Right lung (tissue), 5 donors: ENCODE measurements around the gene CYB5R3. TPM values are rescaled to one million over a fixed set of nuclear protein-coding genes. Genes with fewer than 3 reads are reported as not detected.
"Not testable (repeated sequence)": the region's sequence is repeated elsewhere in the genome, so short reads cannot be mapped to it uniquely, and the experiment has no call there.

Experiments
- DNase-seq, 2 donors: peaks; one replicate each; pipeline ENCODE4 v3.0.0-alpha.2; 2013
- polyA plus RNA-seq, 5 donors: library from polyadenylated mRNA; unstranded; fragments of 120-200 nt; gene quantifications; one replicate each; pipeline versions ENCODE4 v1.2.1 to v1.2.3, GENCODE V29; 2013; ENCODE audit warnings: inconsistent platforms in 1 of 5, low replicate concordance in 1 of 5; ENCODE audit not compliant: insufficient read length in 5 of 5, insufficient read depth in 1 of 5

CYB5R3 gene
- polyA plus RNA-seq, 5 donors = 120 to 176 (median 128) TPM

- no peak for DNase-seq
These were observed 23.8 kb downstream of the CYB5R3 start for GRCh38 chr22:42625416-42625815.

- no peak for DNase-seq
These were observed 24.6 kb downstream of the CYB5R3 start for GRCh38 chr22:42624551-42625106.

- peak in 1 of 2 donors; percentile 49 for DNase-seq
These were observed 25.3 kb downstream of the CYB5R3 start for GRCh38 chr22:42623756-42624441.

GRCh38 chr22:42623301-42623751, 25.9 kb downstream of the CYB5R3 start:
- no peak for DNase-seq

GRCh38 chr22:42622061-42622710, 27.0 kb downstream of the CYB5R3 start:
- no peak for DNase-seq

- no peak for DNase-seq
These were observed 27.6 kb downstream of the CYB5R3 start for GRCh38 chr22:42621505-42622002.

- no peak for DNase-seq
These were observed 29.1 kb downstream of the CYB5R3 start for GRCh38 chr22:42620084-42620483.

- DNase-seq = no peak
These were observed 29.7 kb downstream of the CYB5R3 start for GRCh38 chr22:42619261-42620063.

GRCh38 chr22:42617155-42617983, 31.8 kb downstream of the CYB5R3 start:
- no peak for DNase-seq

- DNase-seq = not testable (repeated sequence)
These were observed 33.4 kb downstream of the CYB5R3 start for GRCh38 chr22:42615860-42616175.

GRCh38 chr22:42615092-42615859, 33.9 kb downstream of the CYB5R3 start:
- peak; percentile 94 to 97 for DNase-seq

- DNase-seq = peak; percentile 99
These were observed 34.7 kb downstream of the CYB5R3 start, which contains the start of gene POLDIP3 for GRCh38 chr22:42614312-42615091. Gene POLDIP3 (minus strand): TSS chr22:42614883. CDS start chr22:42614857, 26 bp downstream.

GRCh38 chr22:42613872-42614301, 35.3 kb downstream of the CYB5R3 start:
- DNase-seq = no peak

GRCh38 chr22:42612336-42612735, 36.9 kb downstream of the CYB5R3 start:
- no peak for DNase-seq

- DNase-seq = no peak
These were observed 38.1 kb downstream of the CYB5R3 start for GRCh38 chr22:42611051-42611450.

- DNase-seq = peak; percentile 65 to 72
These were observed 39.0 kb downstream of the CYB5R3 start for GRCh38 chr22:42610186-42610585.

- DNase-seq = no peak
These were observed 40.3 kb downstream of the CYB5R3 start for GRCh38 chr22:42608823-42609361.

- peak; percentile 64 to 68 for DNase-seq
These were observed 40.9 kb downstream of the CYB5R3 start for GRCh38 chr22:42608136-42608822.
